ENCODE measurements around the gene GADD45B. TPM values are rescaled to one million over a fixed set of nuclear protein-coding genes. Genes with fewer than 3 reads are reported as not detected.

Gene GADD45B
- total and polyA plus RNA-seq, 2 donors (not counting 3 experiments of a cell fraction or from before 2014, with no cell fraction given): 61.3 to 267 TPM

GRCh38 chr19:2511991-2512390 is 36.1 kb downstream of the GADD45B start:
- H2AFZ ChIP-seq (ENCODE audit: low read depth, low read length): no peak overlapping the region
- H3K27me3 ChIP-seq (ENCODE audit: control insufficient read depth in 2 of 2, insufficient read depth in 2 of 2, low read length in 2 of 2): no peaks in the 10 kb centered on the region
- no peaks in the 10 kb centered on the region for H3K9me1 ChIP-seq (replicated peaks; ENCODE audit: control insufficient read depth, extremely low read depth, insufficient read depth, low read length)
- no peak overlapping the region for H3K9ac ChIP-seq (replicated peaks; ENCODE audit: extremely low read depth, insufficient read depth, low read length)
- no peaks in the 10 kb centered on the region for H3K9me3 ChIP-seq (replicated peaks; ENCODE audit: control insufficient read depth, insufficient read depth, low read length)
- no peak overlapping the region for H3K4me3 ChIP-seq (replicated peaks in 1 of 3; ENCODE audit: insufficient read depth in 1 of 3, low read depth in 1 of 3, low read length in 3 of 3)
- no peak overlapping the region for H3K27ac ChIP-seq (ENCODE audit: insufficient read depth, low read depth, low read length)
- no peak for TF ChIP-seq MAX (IDR thresholded peaks at IDR 0.05; ENCODE audit: insufficient read depth, insufficient read length)
- no peak for TF ChIP-seq FOS (IDR thresholded peaks at IDR 0.05; ENCODE audit: borderline replicate concordance, insufficient read depth, low read length)
- TF ChIP-seq POLR2AphosphoS5 (IDR thresholded peaks at IDR 0.05; ENCODE audit: insufficient read depth, low read depth, low read length): no peak
- no peak for TF ChIP-seq EZH2 (IDR thresholded peaks at IDR 0.05; ENCODE audit: borderline replicate concordance, low read depth, low read length, severe bottlenecking)
- no peak for TF ChIP-seq POLR2A (IDR thresholded peaks at IDR 0.05; ENCODE audit: low read depth, low read length)
- no peak for TF ChIP-seq CTCF (IDR thresholded peaks at IDR 0.05; ENCODE audit: extremely low read depth in 1 of 2, insufficient read depth in 1 of 2, low read depth in 1 of 2, low read length in 2 of 2)
- no peak for TF ChIP-seq GATA2 (IDR thresholded peaks at IDR 0.05; ENCODE audit: insufficient read depth, insufficient read length, low read depth, low read length)
- TF ChIP-seq MYC (IDR thresholded peaks at IDR 0.05; ENCODE audit: low read depth, low read length): no peak
- TF ChIP-seq JUN (IDR thresholded peaks at IDR 0.05; ENCODE audit: borderline replicate concordance, insufficient read depth, insufficient read length, low read depth): no peak
- H3K4me1 ChIP-seq (ENCODE audit: control insufficient read depth, extremely low read depth, insufficient read depth, low read length): no peaks in the 10 kb centered on the region
- POLR2A ChIA-PET: no interaction called here
- no peaks in the 10 kb centered on the region for H3K79me2 ChIP-seq (ENCODE audit: control insufficient read depth, insufficient read depth, low read length)
- intact Hi-C loops (cut with micrococcal nuclease) (no loop called here), dilution Hi-C loops (cut with MboI; ENCODE audit: extremely low pct_ligation_motif_present, low sequenced_read_pairs) (no loop called here)
- H4K20me1 ChIP-seq (replicated peaks; ENCODE audit: control insufficient read depth, extremely low read depth, insufficient read depth, low read length): no peaks in the 10 kb centered on the region
- no peak for FAIRE-seq
- DNase-seq (ENCODE audit: low read depth, low spot score): no peak
- no peak overlapping the region for H3K4me2 ChIP-seq (ENCODE audit: insufficient read depth, low read length)
- no TSS peak for BruUV-seq (replicated peaks)
- CTCF ChIA-PET: no interaction called here
- H3K36me3 ChIP-seq (ENCODE audit: control insufficient read depth in 2 of 2, extremely low read depth in 1 of 2, insufficient read depth in 2 of 2, low read length in 2 of 2): no peaks in the 10 kb centered on the region

Measured in endothelial cell of umbilical vein (primary cell).